LNCaP clone FGC (cell line): ENCODE results near the gene MBOAT7.
"Not testable (repeated sequence)": the region's sequence is repeated elsewhere in the genome, so short reads cannot be mapped to it uniquely, and the experiment has no call there.

ENCODE experiments used
- DNase-seq: peaks from one replicate; pipeline ENCODE4 v3.0.0-alpha.2; 2011; ENCODE audit warnings: low read depth
- H3K4me3 ChIP-seq: 2 replicates; pipeline ENCODE4 v1.5.1; 2011; ENCODE audit warnings: mild to moderate bottlenecking, low read depth, low read length, control low read depth
- TF ChIP-seq, protein P1 (sequence below): IDR thresholded peaks from 2 replicates; pipeline ENCODE4 v1.5.1; 2012; ENCODE audit warnings: mild to moderate bottlenecking; ENCODE audit not compliant: control insufficient read depth, insufficient read depth; ENCODE audit errors: extremely low read depth

Gene MBOAT7

DNA sequence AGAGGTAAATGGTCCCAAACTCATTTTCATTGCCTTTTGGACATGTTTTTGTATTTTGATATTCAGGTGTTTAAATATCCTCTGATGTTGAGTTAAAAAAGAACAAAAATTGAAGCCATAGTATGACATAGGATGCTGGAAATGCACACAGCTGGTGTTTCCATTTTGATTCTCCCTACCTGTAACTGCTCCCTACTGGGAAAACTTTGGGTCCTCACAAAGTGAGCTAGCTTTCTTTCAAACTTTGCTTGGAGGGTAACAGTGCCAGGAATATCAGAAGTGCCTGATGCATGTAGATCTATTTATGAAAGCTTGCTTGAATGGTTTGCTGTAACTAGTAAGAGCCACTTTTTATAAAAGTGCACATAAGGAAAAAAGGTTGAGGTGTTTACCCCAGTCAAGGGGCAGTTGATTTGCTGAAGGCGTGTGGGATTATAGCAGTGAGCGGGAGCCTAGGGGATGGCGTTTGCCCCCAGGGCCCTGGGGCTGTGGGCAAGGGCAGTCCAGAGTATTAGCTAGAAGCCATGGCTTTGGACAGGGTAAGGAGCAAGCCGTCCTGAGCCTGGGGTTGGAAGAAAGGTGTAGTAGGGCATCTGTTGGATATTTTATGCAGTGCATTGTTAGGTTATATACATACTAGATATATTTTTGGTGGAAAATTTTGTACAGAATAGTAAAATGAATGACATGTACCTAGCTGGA, 15.5 kb upstream of the MBOAT7 start:
- TF ChIP-seq, protein P1, sequence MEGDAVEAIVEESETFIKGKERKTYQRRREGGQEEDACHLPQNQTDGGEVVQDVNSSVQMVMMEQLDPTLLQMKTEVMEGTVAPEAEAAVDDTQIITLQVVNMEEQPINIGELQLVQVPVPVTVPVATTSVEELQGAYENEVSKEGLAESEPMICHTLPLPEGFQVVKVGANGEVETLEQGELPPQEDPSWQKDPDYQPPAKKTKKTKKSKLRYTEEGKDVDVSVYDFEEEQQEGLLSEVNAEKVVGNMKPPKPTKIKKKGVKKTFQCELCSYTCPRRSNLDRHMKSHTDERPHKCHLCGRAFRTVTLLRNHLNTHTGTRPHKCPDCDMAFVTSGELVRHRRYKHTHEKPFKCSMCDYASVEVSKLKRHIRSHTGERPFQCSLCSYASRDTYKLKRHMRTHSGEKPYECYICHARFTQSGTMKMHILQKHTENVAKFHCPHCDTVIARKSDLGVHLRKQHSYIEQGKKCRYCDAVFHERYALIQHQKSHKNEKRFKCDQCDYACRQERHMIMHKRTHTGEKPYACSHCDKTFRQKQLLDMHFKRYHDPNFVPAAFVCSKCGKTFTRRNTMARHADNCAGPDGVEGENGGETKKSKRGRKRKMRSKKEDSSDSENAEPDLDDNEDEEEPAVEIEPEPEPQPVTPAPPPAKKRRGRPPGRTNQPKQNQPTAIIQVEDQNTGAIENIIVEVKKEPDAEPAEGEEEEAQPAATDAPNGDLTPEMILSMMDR, result no peak
- no peak for DNase-seq
- H3K4me3 ChIP-seq, result no peak overlapping the region

DNA sequence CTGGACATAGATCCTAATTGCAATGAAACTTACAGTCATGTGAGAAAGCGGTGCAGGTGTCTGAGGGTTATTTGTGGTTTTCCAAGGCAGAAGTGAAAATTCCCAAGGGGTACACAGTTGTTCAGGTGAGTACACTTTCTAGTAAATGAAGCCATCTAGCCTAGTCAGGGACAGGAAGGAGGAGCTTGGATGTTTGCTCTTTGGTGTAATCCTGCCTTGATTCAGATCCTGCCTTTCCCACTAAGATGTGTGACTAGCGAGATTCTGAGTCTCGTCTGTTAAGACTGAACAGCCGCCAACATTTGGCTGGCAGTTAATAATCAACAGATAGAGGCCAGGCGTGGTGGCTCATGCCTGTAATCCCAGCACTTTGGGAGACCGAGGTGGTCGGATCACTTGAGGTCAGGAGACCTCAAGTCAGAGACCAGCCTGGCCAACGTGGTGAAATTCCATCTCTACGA, 13.8 kb upstream of the MBOAT7 start:
- peak; percentile 68 for DNase-seq
- peak overlapping the region; percentile 72 for H3K4me3 ChIP-seq
- TF ChIP-seq, protein P1, result no peak

DNA sequence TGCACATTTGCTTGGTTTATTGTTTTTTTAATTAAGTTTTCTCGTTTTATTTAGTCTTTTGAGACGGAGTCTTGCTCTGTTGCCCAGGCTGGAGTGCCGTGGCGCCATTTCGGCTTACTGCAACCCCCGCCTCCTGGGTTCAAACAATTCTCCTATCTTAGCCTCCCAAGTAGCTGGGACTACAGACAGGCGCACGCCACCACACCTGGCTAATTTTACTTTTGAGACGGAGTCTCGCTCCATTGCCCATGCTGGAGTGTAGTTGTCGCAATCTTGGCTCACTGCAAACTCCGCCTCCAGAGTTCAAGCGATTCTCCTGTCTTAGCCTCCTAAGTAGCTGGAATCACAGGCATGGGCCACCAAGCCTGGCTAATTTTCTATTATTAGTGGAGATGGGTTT, 12.6 kb upstream of the MBOAT7 start:
- peak overlapping the region; percentile 72 for H3K4me3 ChIP-seq
- no peak for DNase-seq
- TF ChIP-seq, protein P1, result no peak

DNA sequence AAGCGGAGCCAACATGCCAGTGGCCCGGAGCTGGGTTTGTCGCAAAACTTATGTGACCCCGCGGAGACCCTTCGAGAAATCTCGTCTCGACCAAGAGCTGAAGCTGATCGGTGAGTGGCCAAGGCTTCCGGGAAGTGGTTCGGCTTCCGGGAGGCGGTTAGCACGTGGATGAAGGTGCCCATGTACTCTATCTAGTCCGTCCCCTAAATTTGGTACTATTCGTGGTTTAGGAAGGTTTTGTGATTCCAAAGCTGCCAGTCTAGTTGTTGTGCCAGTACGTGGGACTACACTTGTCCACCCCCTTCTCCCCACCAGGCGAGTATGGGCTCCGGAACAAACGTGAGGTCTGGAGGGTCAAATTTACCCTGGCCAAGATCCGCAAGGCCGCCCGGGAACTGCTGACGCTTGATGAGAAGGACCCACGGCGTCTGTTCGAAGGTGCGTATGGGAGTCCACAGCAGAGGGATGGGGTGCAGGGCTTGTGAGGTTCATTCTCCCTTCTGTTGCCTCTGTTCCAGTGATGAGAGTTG, 11.9 kb upstream of the MBOAT7 start:
- TF ChIP-seq, protein P1, result no peak
- peak overlapping the region; percentile 72 for H3K4me3 ChIP-seq
- no peak for DNase-seq

DNA sequence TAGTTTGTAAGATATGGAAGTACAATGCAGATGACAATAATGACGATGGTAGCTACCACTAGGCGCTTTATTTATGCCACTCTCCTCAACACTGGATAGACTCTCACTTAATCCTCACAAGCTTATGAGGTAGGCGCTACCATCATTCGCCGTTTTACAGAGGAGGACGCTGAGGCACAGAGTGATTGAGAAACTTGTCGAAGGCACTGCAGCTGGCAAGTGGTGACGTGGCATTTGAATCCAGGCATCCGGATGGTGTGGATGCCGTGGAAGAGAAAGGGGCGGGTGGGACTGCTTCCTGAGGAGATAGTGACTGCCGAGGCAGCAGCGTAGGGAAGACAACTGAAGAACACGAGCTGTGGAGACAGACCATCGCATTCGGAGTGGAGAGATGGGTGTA, 10.0 kb upstream of the MBOAT7 start:
- H3K4me3 ChIP-seq, result no peak overlapping the region
- TF ChIP-seq, protein P1, result no peak
- no peak for DNase-seq

DNA sequence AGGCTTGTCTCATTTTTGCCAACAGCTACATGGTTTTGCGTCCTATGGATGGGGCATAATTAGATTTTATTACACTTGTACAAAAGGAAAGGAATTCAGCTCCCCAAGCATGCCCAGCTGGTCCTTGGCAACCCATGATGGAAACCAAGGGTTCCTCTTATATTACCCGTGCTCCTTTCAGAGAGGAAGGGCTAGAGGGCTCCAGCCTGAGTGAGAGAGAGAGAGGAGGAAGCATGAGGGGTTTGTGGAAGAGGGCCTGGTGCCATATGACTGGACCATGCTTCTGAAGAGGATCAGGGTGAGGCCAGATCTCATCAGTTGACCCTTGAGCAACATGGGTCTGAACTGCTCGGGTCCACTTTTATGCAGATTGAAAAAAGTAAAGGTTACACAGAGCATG, 7.7 kb upstream of the MBOAT7 start:
- no peak for DNase-seq
- TF ChIP-seq, protein P1, result no peak
- no peak overlapping the region for H3K4me3 ChIP-seq

DNA sequence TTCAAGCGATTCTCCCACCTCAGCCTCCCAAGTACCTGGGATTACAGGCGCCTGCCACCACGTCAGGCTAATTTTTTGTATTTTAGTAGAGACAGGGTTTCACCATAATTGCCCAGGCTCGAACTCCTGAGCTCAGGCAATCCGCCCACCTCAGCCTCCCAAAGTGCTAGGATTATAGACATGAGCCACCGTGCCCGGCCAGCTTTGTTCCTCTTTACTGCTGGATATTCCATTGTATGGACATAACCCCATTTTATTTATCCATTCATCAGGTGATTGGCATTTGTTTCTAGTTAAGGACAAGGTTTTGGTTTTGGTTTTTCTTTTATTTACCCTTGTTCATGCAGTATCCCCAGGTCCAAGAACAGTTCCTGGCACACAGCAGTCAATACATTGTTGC, 7.2 kb upstream of the MBOAT7 start:
- DNase-seq, result no peak
- no peak overlapping the region for H3K4me3 ChIP-seq
- TF ChIP-seq, protein P1, result no peak

DNA sequence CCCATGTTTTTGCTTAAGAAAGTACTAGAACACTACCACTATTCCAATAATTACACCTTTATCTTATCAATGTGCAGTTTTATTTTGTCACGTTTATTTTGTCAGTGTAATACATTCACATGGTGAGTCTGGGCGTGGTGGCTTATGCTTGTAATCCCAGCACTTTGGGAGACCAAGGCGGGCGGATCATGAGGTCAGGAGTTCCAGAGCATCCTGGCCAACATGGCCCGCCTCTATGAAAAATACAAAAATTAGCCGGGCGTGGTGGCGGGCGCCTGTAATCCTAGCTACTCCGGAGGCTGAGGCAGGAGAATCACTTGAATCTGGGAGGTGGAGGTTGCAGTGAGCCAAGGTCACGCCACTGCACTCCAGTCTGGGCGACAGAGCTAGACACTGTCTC, 5.1 kb upstream of the MBOAT7 start:
- not testable (repeated sequence) for DNase-seq, H3K4me3 ChIP-seq
